IMR-90 (cell line): ENCODE results near the gene TFAP2C. TPM values are rescaled to one million over a fixed set of nuclear protein-coding genes. Genes with fewer than 3 reads are reported as not detected.
A peak's percentile ranks its signal among the peaks of the same experiment; 100 is the strongest.

ENCODE experiments used
- ATAC-seq: fragments of 200-7000 bp; cut with Tn5 transposase; 2 replicates; pipeline ENCODE4 v1.9.1; 2020; ENCODE audit warnings: low read depth, mild to moderate bottlenecking, moderate library complexity
- BruUV-seq: library from RNA; stranded (reverse); fragments of 400-500 nt; replicated peaks from 2 replicates; lab custom pipeline; 2021; lab: Mats Ljungman, UMichigan
- CTCF ChIA-PET: fragments of 300-600 bp; formaldehyde crosslinking; extraction: SDS; loops from one replicate; lab custom pipeline; 2021; ENCODE audit warnings: antibody characterized with exemption; lab: Yijun Ruan, JAX
- POLR2A ChIA-PET: fragments of 300-600 bp; sonication (Branson Sonifier 250); formaldehyde crosslinking; loops from one replicate; lab custom pipeline; 2022; ENCODE audit warnings: antibody characterized with exemption; ENCODE audit not compliant: unreplicated experiment; lab: Charles Lee
- DNase-seq: peaks from one replicate; pipeline ENCODE4 v3.0.0; 2013
- H2AFZ ChIP-seq: replicated peaks from 2 replicates; pipeline ENCODE3; 2013; ENCODE audit warnings: low read length, mild to moderate bottlenecking; ENCODE audit not compliant: poor library complexity
- H2AK5ac ChIP-seq: 2 replicates; pipeline ENCODE4 v1.6.1; 2013; ENCODE audit warnings: low read depth, low read length, inconsistent platforms
- H2AK9ac ChIP-seq: replicated peaks from 2 replicates; pipeline ENCODE3; 2013; ENCODE audit warnings: mild to moderate bottlenecking, low read depth, low read length, moderate library complexity; ENCODE audit not compliant: poor library complexity
- H2BK120ac ChIP-seq: 2 replicates; pipeline ENCODE4 v1.6.1; 2013; ENCODE audit warnings: low read depth, low read length, inconsistent platforms
- H2BK15ac ChIP-seq: 3 replicates; pipeline ENCODE4 v1.6.1; 2013; ENCODE audit warnings: low read depth, low read length, inconsistent platforms
- H2BK20ac ChIP-seq: 2 replicates; pipeline ENCODE4 v1.6.1; 2013; ENCODE audit warnings: low read depth, mild to moderate bottlenecking, inconsistent platforms, low read length, moderate library complexity
- H2BK5ac ChIP-seq: 2 replicates; pipeline ENCODE4 v1.6.1; 2013; ENCODE audit warnings: mild to moderate bottlenecking, low read depth, low read length, inconsistent platforms; ENCODE audit not compliant: poor library complexity, severe bottlenecking
- H3K14ac ChIP-seq: replicated peaks from 2 replicates; pipeline ENCODE4 v1.6.1; 2013; ENCODE audit warnings: low read depth, low read length, inconsistent platforms
- H3K18ac ChIP-seq: 2 replicates; pipeline ENCODE4 v1.6.1; 2013; ENCODE audit warnings: low read depth, low read length, control low read depth
- H3K23ac ChIP-seq: 2 replicates; pipeline ENCODE4 v1.6.1; 2013; ENCODE audit warnings: low read depth, low read length, inconsistent platforms
- H3K27ac ChIP-seq: 2 replicates; pipeline ENCODE4 v1.5.1; 2013; ENCODE audit warnings: mild to moderate bottlenecking, control low read depth, low read length; ENCODE audit not compliant: insufficient read depth
- H3K27me3 ChIP-seq: 2 replicates; pipeline ENCODE4 v1.6.1; 2013; ENCODE audit warnings: low read length; ENCODE audit not compliant: control insufficient read depth, insufficient read depth
- H3K36me3 ChIP-seq: 2 replicates; pipeline ENCODE4 v1.6.1; 2013; ENCODE audit warnings: low read length, mixed read lengths; ENCODE audit not compliant: control insufficient read depth, insufficient read depth
- H3K4ac ChIP-seq: 2 replicates; pipeline ENCODE4 v1.6.1; 2013; ENCODE audit warnings: low read depth, low read length, inconsistent platforms
- H3K4me1 ChIP-seq: 2 replicates; pipeline ENCODE4 v1.6.1; 2013; ENCODE audit warnings: low read length, mixed read lengths; ENCODE audit not compliant: control insufficient read depth, insufficient read depth
- H3K4me2 ChIP-seq: 2 replicates; pipeline ENCODE4 v1.6.1; 2013; ENCODE audit warnings: low read depth, mild to moderate bottlenecking, control low read depth, low read length, moderate library complexity
- H3K4me3 ChIP-seq: 2 replicates; pipeline ENCODE4 v1.5.1; 2013; ENCODE audit warnings: low read depth, mild to moderate bottlenecking, control low read depth, low read length, moderate library complexity; ENCODE audit not compliant: insufficient read depth
- H3K56ac ChIP-seq: 2 replicates; pipeline ENCODE4 v1.6.1; 2013; ENCODE audit warnings: low read length, inconsistent platforms; ENCODE audit not compliant: insufficient read depth; ENCODE audit errors: extremely low read depth
- H3K79me1 ChIP-seq, 2 experiments: 2 replicates each; pipeline ENCODE4 v1.6.1; 2013; ENCODE audit warnings: low read length in 2 of 2, inconsistent platforms in 1 of 2, low read depth in 1 of 2
- H3K9ac ChIP-seq: 2 replicates; pipeline ENCODE4 v1.6.1; 2013; ENCODE audit warnings: low read depth, low read length, control low read depth
- H3K9me1 ChIP-seq: 2 replicates; pipeline ENCODE4 v1.6.1; 2013; ENCODE audit warnings: low read length, inconsistent platforms; ENCODE audit not compliant: insufficient read depth
- H3K9me3 ChIP-seq: 2 replicates; pipeline ENCODE4 v1.6.1; 2013; ENCODE audit warnings: low read length; ENCODE audit not compliant: control insufficient read depth, insufficient read depth
- H4K20me1 ChIP-seq: 2 replicates; pipeline ENCODE4 v1.6.1; 2013; ENCODE audit warnings: low read length, inconsistent platforms; ENCODE audit not compliant: insufficient read depth
- H4K5ac ChIP-seq: 2 replicates; pipeline ENCODE4 v1.6.1; 2013; ENCODE audit warnings: mild to moderate bottlenecking, low read depth, low read length, control low read depth
- H4K8ac ChIP-seq, 2 experiments: 2 replicates each; pipeline ENCODE4 v1.6.1; 2013; ENCODE audit warnings: low read depth in 2 of 2, low read length in 2 of 2, control low read depth in 1 of 2, inconsistent platforms in 1 of 2
- H4K91ac ChIP-seq: 2 replicates; pipeline ENCODE4 v1.6.1; 2013; ENCODE audit warnings: low read depth, low read length, inconsistent platforms; ENCODE audit not compliant: insufficient read depth
- BHLHE40 ChIP-seq: fragments of 150-350 bp; IDR thresholded peaks from 2 replicates; pipeline ENCODE4 v1.6.1; 2016; ENCODE audit warnings: mild to moderate bottlenecking, low read depth, low read length
- CEBPB ChIP-seq: IDR thresholded peaks from 2 replicates; pipeline ENCODE4 v1.6.1; 2012; ENCODE audit warnings: low read depth, low read length, improper control_type of control experiment
- CHD1 ChIP-seq: IDR thresholded peaks from 2 replicates; pipeline ENCODE4 v1.6.1; 2012; ENCODE audit warnings: low read depth, low read length, improper control_type of control experiment
- CTCF ChIP-seq: conservative IDR thresholded peaks from 2 replicates; pipeline ENCODE4 v1.5.1; 2012; ENCODE audit warnings: mild to moderate bottlenecking, low read depth, low read length, improper control_type of control experiment
- ELK1 ChIP-seq: fragments of 150-350 bp; IDR thresholded peaks from 2 replicates; pipeline ENCODE4 v1.6.1; 2016; ENCODE audit warnings: low read depth, mild to moderate bottlenecking, low read length, moderate library complexity, borderline replicate concordance
- FOS ChIP-seq: fragments of 150-350 bp; IDR thresholded peaks from 2 replicates; pipeline ENCODE4 v1.6.1; 2016; ENCODE audit warnings: low read depth, low read length
- MAFK ChIP-seq: IDR thresholded peaks from 2 replicates; pipeline ENCODE4 v1.6.1; 2012; ENCODE audit warnings: low read depth, low read length, improper control_type of control experiment
- MXI1 ChIP-seq: IDR thresholded peaks from 2 replicates; pipeline ENCODE4 v1.6.1; 2012; ENCODE audit warnings: low read depth, mild to moderate bottlenecking, low read length, moderate library complexity, borderline replicate concordance
- RAD21 ChIP-seq: IDR thresholded peaks from 2 replicates; pipeline ENCODE4 v1.6.1; 2012; ENCODE audit warnings: low read length, improper control_type of control experiment
- RFX5 ChIP-seq: IDR thresholded peaks from 2 replicates; pipeline ENCODE4 v1.8.0; 2012; ENCODE audit warnings: low read depth, mild to moderate bottlenecking, low read length, moderate library complexity
- SMC3 ChIP-seq: fragments of 150-350 bp; IDR thresholded peaks from 2 replicates; pipeline ENCODE4 v1.6.1; 2016; ENCODE audit warnings: low read depth, mild to moderate bottlenecking, antibody characterized with exemption, low read length, moderate library complexity
- WGBS, 2 experiments: methylation state at CpG; one replicate each; pipeline versions ENCODE4 v1.1.5 to v1.1.7; 2013; ENCODE audit warnings: missing lambda C conversion rate in 2 of 2; ENCODE audit not compliant: insufficient read length in 1 of 2; ENCODE audit errors: extremely low coverage in 2 of 2; 5-methylcytosine and 5-hydroxymethylcytosine counted together
- dilution Hi-C: fragments of 300-500 bp; cut with HindIII; formaldehyde crosslinking; loops from one replicate; pipeline ENCODE4 v1.14.3; 2018; ENCODE audit warnings: low sequenced_read_pairs; ENCODE audit not compliant: unreplicated experiment
- in situ Hi-C: fragments of 300-500 bp; cut with MboI; formaldehyde crosslinking; loops from 3 replicates; pipeline ENCODE4 v1.14.3; 2019; ENCODE audit warnings: low sequenced_read_pairs, inconsistent platforms, mixed read lengths
- intact Hi-C: fragments of 100-400 bp; cut with micrococcal nuclease; formaldehyde crosslinking; loops from 2 replicates; pipeline ENCODE4 v1.10.0; 2022
- polyA plus RNA-seq, 3 experiments: library from polyadenylated mRNA; depleted of rRNA; stranded (reverse); fragments of >200 nt; gene quantifications; 2 replicates each; pipeline ENCODE4 v1.2.3, GENCODE V29; 2012; ENCODE audit warnings: low replicate concordance in 1 of 3
- total RNA-seq: library from RNA; depleted of rRNA; stranded (reverse); fragments of >200 nt; gene quantifications from 2 replicates; pipeline ENCODE4 v1.2.3, GENCODE V29; 2012

The TFAP2C gene
- total and polyA plus RNA-seq, 2 of the 4 experiments (the other 2 are of a cell fraction), result under 0.01 to 0.05 TPM

- H2AK5ac ChIP-seq, result no peak overlapping the region
- no peak overlapping the region for H3K4ac ChIP-seq
- ATAC-seq, result no peak
- H3K9me1 ChIP-seq, result no peaks in the 10 kb centered on the region
- H2BK5ac ChIP-seq, result no peak overlapping the region
- no peak overlapping the region for H3K4me2 ChIP-seq
- H3K9me3 ChIP-seq, result no peaks in the 10 kb centered on the region
- no peak for DNase-seq
- 0 out of 2 replicates have a peak overlapping the region, but pooled peaks have one; percentile 1 for H3K56ac ChIP-seq
- in situ Hi-C loops (no loop called here), intact Hi-C loops (no loop called here), dilution Hi-C loops (no loop called here)
- no TSS peak for BruUV-seq
- no peak overlapping the region for H2AFZ ChIP-seq
- no peak overlapping the region for H4K8ac ChIP-seq
- CTCF ChIA-PET, result interaction anchor here (0.6 kb wide), 1 partner anchor 64 kb away, joined by 3 read pairs; no protein-coding TSS in a partner anchor
- POLR2A ChIA-PET, result interaction anchor here (0.6 to 0.9 kb wide), 2 partner anchors 9 to 34 kb away, joined by 4 to 9 read pairs; no protein-coding TSS in a partner anchor
- H3K79me1 ChIP-seq, result no peaks in the 10 kb centered on the region
- no CpG with 5 or more reads among the region's 3 CpGs for WGBS, 2 experiments
- H4K20me1 ChIP-seq, result no peaks in the 10 kb centered on the region
- H3K4me1 ChIP-seq, result no peaks in the 10 kb centered on the region
- peaks cover 26% of the 10 kb centered on the region for H3K27me3 ChIP-seq
- H3K4me3 ChIP-seq, result no peak overlapping the region
- no peak overlapping the region for H3K27ac ChIP-seq
- no peak overlapping the region for H2BK20ac ChIP-seq
- no peak overlapping the region for H2BK120ac ChIP-seq
- no peak overlapping the region for H2BK15ac ChIP-seq
- TF ChIP-seq ELK1 (no peak), CEBPB (no peak), RFX5 (no peak), RAD21 (no peak), SMC3 (no peak), MXI1 (no peak), FOS (no peak), CTCF (no peak), BHLHE40 (no peak), CHD1 (no peak), MAFK (no peak)
- no peak overlapping the region for H3K23ac ChIP-seq
- no peak overlapping the region for H4K5ac ChIP-seq
- no peaks in the 10 kb centered on the region for H3K36me3 ChIP-seq
- no peak overlapping the region for H3K9ac ChIP-seq
- no peak overlapping the region for H3K18ac ChIP-seq
- no peak overlapping the region for H2AK9ac ChIP-seq
- H4K91ac ChIP-seq, result no peak overlapping the region
- no peak overlapping the region for H3K14ac ChIP-seq
These were observed 7.6 kb downstream of the TFAP2C start for GRCh38 chr20:56636716-56637115.
